Measurements from ENCODE around the gene SLC9A3.

GRCh38 chr5:481347-481746 lies 42.9 kb downstream of the SLC9A3 start:
- TF ChIP-seq TCF12 (IDR thresholded peaks at IDR 0.05; ENCODE audit: low read depth) (no peak), ZBTB7A (IDR thresholded peaks at IDR 0.05; ENCODE audit: low read depth) (no peak), EP300 (IDR thresholded peaks at IDR 0.05; ENCODE audit: borderline replicate concordance) (no peak), YY1 (IDR thresholded peaks at IDR 0.05; ENCODE audit: low read depth) (no peak), REST (IDR thresholded peaks at IDR 0.05; ENCODE audit: low read depth) (no peak), RAD21 (IDR thresholded peaks at IDR 0.05; ENCODE audit: low read depth) (no peak), TAF1 (IDR thresholded peaks at IDR 0.05; ENCODE audit: low read depth) (no peak), TEAD4 (IDR thresholded peaks at IDR 0.05) (no peak), MAX (IDR thresholded peaks at IDR 0.05) (no peak), CEBPB (IDR thresholded peaks at IDR 0.05) (no peak)
- TF ChIP-seq, protein P1, sequence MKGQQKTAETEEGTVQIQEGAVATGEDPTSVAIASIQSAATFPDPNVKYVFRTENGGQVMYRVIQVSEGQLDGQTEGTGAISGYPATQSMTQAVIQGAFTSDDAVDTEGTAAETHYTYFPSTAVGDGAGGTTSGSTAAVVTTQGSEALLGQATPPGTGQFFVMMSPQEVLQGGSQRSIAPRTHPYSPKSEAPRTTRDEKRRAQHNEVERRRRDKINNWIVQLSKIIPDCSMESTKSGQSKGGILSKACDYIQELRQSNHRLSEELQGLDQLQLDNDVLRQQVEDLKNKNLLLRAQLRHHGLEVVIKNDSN (IDR thresholded peaks at IDR 0.05) = no peak

Measured in Ishikawa (cell line).